ENCODE data around the gene CSNK1D.
A peak's percentile ranks its signal among the peaks of the same experiment; 100 is the strongest.

Gene CSNK1D

GRCh38 chr17:82275326-82275725, 1.8 kb upstream of the CSNK1D start:
- peaks cover 24% of the 10 kb centered on the region for H3K4me1 ChIP-seq (ENCODE audit: low read length)
- H3K27ac ChIP-seq (ENCODE audit: low read length): no peak overlapping the region
- peaks cover 13% of the 10 kb centered on the region; the same call in 1 of the 2 replicates for H3K27me3 ChIP-seq (ENCODE audit: low read depth, low read length)
- H3K4me2 ChIP-seq (ENCODE audit: low read length): no peak overlapping the region
- H4K20me1 ChIP-seq (ENCODE audit: insufficient read depth, low read length): peaks cover 23% of the 10 kb centered on the region
- no peaks in the 10 kb centered on the region for H3K9me3 ChIP-seq (ENCODE audit: insufficient read depth, low read length)
- no peak overlapping the region for H3K4me3 ChIP-seq (ENCODE audit: low read length)
- H3K9ac ChIP-seq (ENCODE audit: low read length): no peak overlapping the region
- no peak overlapping the region for H2AFZ ChIP-seq (ENCODE audit: low read depth, low read length)
- no peak for TF ChIP-seq EZH2phosphoT487 (IDR thresholded peaks at IDR 0.05; ENCODE audit: low read depth)
- TF ChIP-seq, protein P1, sequence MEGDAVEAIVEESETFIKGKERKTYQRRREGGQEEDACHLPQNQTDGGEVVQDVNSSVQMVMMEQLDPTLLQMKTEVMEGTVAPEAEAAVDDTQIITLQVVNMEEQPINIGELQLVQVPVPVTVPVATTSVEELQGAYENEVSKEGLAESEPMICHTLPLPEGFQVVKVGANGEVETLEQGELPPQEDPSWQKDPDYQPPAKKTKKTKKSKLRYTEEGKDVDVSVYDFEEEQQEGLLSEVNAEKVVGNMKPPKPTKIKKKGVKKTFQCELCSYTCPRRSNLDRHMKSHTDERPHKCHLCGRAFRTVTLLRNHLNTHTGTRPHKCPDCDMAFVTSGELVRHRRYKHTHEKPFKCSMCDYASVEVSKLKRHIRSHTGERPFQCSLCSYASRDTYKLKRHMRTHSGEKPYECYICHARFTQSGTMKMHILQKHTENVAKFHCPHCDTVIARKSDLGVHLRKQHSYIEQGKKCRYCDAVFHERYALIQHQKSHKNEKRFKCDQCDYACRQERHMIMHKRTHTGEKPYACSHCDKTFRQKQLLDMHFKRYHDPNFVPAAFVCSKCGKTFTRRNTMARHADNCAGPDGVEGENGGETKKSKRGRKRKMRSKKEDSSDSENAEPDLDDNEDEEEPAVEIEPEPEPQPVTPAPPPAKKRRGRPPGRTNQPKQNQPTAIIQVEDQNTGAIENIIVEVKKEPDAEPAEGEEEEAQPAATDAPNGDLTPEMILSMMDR (IDR thresholded peaks at IDR 0.05; ENCODE audit: low read depth, low read length): no peak
- peaks cover 30% of the 10 kb centered on the region for H3K79me2 ChIP-seq (ENCODE audit: low read length)
- H3K36me3 ChIP-seq (replicated peaks; ENCODE audit: low read depth, low read length): peaks cover 14% of the 10 kb centered on the region

GRCh38 chr17:82274134-82275020, 877 bp upstream of the CSNK1D start:
- Histone ChIP-seq H3K4me3 (ENCODE audit: low read length) (peak overlapping the region; percentile 98), H3K79me2 (ENCODE audit: low read length) (peaks cover 40% of the 10 kb centered on the region), H3K4me1 (ENCODE audit: low read length) (peaks cover 18% of the 10 kb centered on the region), H2AFZ (ENCODE audit: low read depth, low read length) (0 out of 2 replicates have a peak overlapping the region, but pooled peaks have one; percentile 79), H3K9me3 (ENCODE audit: insufficient read depth, low read length) (no peaks in the 10 kb centered on the region), H3K4me2 (ENCODE audit: low read length) (peak overlapping the region; percentile 83), H4K20me1 (ENCODE audit: insufficient read depth, low read length) (peaks cover 33% of the 10 kb centered on the region), H3K9ac (ENCODE audit: low read length) (peak overlapping the region; percentile 46), H3K27ac (ENCODE audit: low read length) (no peak overlapping the region), H3K27me3 (ENCODE audit: low read depth, low read length) (peaks cover 13% of the 10 kb centered on the region; the same call in 1 of the 2 replicates), H3K36me3 (replicated peaks; ENCODE audit: low read depth, low read length) (peaks cover 23% of the 10 kb centered on the region)
- no peak for TF ChIP-seq EZH2phosphoT487 (IDR thresholded peaks at IDR 0.05; ENCODE audit: low read depth)
- TF ChIP-seq, protein P1 (IDR thresholded peaks at IDR 0.05; ENCODE audit: low read depth, low read length): no peak

- Histone ChIP-seq H4K20me1 (ENCODE audit: insufficient read depth, low read length) (peaks cover 50% of the 10 kb centered on the region), H3K9me3 (ENCODE audit: insufficient read depth, low read length) (no peaks in the 10 kb centered on the region), H2AFZ (ENCODE audit: low read depth, low read length) (no peak overlapping the region), H3K27me3 (ENCODE audit: low read depth, low read length) (peaks cover 13% of the 10 kb centered on the region; the same call in 1 of the 2 replicates), H3K4me3 (ENCODE audit: low read length) (peak overlapping the region; percentile 98), H3K36me3 (replicated peaks; ENCODE audit: low read depth, low read length) (peaks cover 33% of the 10 kb centered on the region), H3K9ac (ENCODE audit: low read length) (peak overlapping the region; percentile 94), H3K4me2 (ENCODE audit: low read length) (peak overlapping the region; percentile 100), H3K4me1 (ENCODE audit: low read length) (peaks cover 12% of the 10 kb centered on the region), H3K27ac (ENCODE audit: low read length) (peak overlapping the region; percentile 72), H3K79me2 (ENCODE audit: low read length) (peaks cover 57% of the 10 kb centered on the region)
- TF ChIP-seq, protein P1 (IDR thresholded peaks at IDR 0.05; ENCODE audit: low read depth, low read length): no peak
- TF ChIP-seq EZH2phosphoT487 (IDR thresholded peaks at IDR 0.05; ENCODE audit: low read depth): no peak
Measured at GRCh38 chr17:82272495-82273326, 789 bp downstream of the CSNK1D start.

DNA sequence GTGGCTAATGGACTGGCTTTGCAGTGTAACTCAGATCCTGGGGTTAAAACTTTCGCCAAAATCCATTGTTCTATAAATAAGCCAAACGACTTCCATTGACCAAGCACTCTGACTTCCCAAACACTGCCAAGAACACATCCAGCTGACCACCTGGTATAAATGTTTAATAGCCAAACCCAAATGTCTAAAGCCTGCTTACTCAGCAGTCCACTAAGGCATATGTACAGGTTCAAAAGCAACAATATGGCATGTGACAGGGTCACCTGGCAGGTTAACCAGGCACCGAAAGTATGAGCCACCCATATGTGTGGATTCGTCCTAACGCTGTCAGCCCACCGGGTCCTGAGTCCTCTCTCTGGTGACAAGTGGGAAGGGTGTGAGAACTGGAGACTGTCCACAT, 2.1 kb downstream of the CSNK1D start:
- H3K27me3 ChIP-seq (ENCODE audit: low read depth, low read length): peaks cover 13% of the 10 kb centered on the region; the same call in 1 of the 2 replicates
- no peaks in the 10 kb centered on the region for H3K9me3 ChIP-seq (ENCODE audit: insufficient read depth, low read length)
- peaks cover 70% of the 10 kb centered on the region for H3K79me2 ChIP-seq (ENCODE audit: low read length)
- H3K9ac ChIP-seq (ENCODE audit: low read length): no peak overlapping the region
- H3K4me2 ChIP-seq (ENCODE audit: low read length): no peak overlapping the region
- peaks cover 40% of the 10 kb centered on the region for H3K36me3 ChIP-seq (replicated peaks; ENCODE audit: low read depth, low read length)
- H3K27ac ChIP-seq (ENCODE audit: low read length): no peak overlapping the region
- no peak overlapping the region for H2AFZ ChIP-seq (ENCODE audit: low read depth, low read length)
- peaks cover 12% of the 10 kb centered on the region for H3K4me1 ChIP-seq (ENCODE audit: low read length)
- H3K4me3 ChIP-seq (ENCODE audit: low read length): no peak overlapping the region
- TF ChIP-seq, protein P1 (IDR thresholded peaks at IDR 0.05; ENCODE audit: low read depth, low read length): no peak
- TF ChIP-seq EZH2phosphoT487 (IDR thresholded peaks at IDR 0.05; ENCODE audit: low read depth): no peak
- H4K20me1 ChIP-seq (ENCODE audit: insufficient read depth, low read length): peaks cover 60% of the 10 kb centered on the region
